GM06990 (cell line): Measurements from ENCODE around the gene CYP1B1.
A peak's percentile ranks its signal among the peaks of the same experiment; 100 is the strongest.

ENCODE experiments used
- DNase-seq: peaks from one replicate; pipeline ENCODE4 v3.0.0-alpha.2; 2011; ENCODE audit not compliant: insufficient read length; ENCODE audit errors: extremely low read depth
- H3K27me3 ChIP-seq: replicated peaks from 2 replicates; pipeline ENCODE4 v1.6.0; 2011; ENCODE audit warnings: low read length; ENCODE audit not compliant: control insufficient read depth, insufficient read depth
- H3K36me3 ChIP-seq: 2 replicates; pipeline ENCODE4 v1.5.1; 2011; ENCODE audit warnings: low read length; ENCODE audit not compliant: control insufficient read depth, insufficient read depth
- H3K4me3 ChIP-seq: replicated peaks from 2 replicates; pipeline ENCODE4 v1.5.1; 2011; ENCODE audit warnings: low read depth, mild to moderate bottlenecking, control low read depth, low read length
- TF ChIP-seq, protein P1 (sequence below): IDR thresholded peaks from 2 replicates; pipeline ENCODE4 v1.5.1; 2011; ENCODE audit warnings: low read length, control low read depth, mild to moderate bottlenecking, inconsistent platforms; ENCODE audit not compliant: insufficient read depth, poor library complexity, severe bottlenecking

CYP1B1 gene

DNA sequence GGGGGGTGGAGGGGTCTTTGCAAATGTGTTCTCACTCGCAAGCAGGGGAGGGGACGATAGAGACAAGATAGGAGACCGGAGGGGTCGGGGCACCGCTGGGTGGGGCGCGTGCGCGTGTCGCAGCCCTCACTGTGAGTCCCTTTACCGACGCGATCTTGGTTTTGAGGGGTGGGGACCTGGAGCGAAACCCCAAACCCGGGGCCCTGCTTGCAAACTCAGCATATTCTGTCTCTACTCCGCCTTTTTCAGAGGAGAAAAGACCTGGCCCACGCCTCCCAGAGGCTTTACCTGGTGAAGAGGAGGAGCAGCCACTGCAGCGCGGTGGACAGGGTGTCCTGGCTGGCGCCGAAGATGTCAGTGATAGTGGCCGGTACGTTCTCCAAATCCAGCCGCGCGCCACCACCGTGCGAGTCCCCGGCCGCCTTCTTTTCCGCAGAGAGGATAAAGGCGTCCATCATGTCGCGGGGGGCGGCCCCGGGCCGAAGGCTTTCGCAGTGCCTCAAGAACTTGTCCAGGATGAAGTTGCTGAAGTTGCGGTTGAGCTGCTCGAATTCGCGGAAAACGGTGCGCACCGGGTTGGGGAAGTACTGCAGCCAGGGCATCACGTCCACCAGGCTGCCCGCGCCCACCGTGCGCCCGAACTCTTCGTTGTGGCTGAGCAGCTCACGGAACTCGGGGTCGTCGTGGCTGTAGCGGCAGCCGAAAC is 1.7 kb downstream of the CYP1B1 start:
- TF ChIP-seq, protein P1, sequence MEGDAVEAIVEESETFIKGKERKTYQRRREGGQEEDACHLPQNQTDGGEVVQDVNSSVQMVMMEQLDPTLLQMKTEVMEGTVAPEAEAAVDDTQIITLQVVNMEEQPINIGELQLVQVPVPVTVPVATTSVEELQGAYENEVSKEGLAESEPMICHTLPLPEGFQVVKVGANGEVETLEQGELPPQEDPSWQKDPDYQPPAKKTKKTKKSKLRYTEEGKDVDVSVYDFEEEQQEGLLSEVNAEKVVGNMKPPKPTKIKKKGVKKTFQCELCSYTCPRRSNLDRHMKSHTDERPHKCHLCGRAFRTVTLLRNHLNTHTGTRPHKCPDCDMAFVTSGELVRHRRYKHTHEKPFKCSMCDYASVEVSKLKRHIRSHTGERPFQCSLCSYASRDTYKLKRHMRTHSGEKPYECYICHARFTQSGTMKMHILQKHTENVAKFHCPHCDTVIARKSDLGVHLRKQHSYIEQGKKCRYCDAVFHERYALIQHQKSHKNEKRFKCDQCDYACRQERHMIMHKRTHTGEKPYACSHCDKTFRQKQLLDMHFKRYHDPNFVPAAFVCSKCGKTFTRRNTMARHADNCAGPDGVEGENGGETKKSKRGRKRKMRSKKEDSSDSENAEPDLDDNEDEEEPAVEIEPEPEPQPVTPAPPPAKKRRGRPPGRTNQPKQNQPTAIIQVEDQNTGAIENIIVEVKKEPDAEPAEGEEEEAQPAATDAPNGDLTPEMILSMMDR = no peak
- DNase-seq = peak; percentile 22
- Histone ChIP-seq H3K36me3 (no peaks in the 10 kb centered on the region), H3K4me3 (peak overlapping the region; percentile 33), H3K27me3 (no peaks in the 10 kb centered on the region; the same call in 1 of the 2 replicates)

DNA sequence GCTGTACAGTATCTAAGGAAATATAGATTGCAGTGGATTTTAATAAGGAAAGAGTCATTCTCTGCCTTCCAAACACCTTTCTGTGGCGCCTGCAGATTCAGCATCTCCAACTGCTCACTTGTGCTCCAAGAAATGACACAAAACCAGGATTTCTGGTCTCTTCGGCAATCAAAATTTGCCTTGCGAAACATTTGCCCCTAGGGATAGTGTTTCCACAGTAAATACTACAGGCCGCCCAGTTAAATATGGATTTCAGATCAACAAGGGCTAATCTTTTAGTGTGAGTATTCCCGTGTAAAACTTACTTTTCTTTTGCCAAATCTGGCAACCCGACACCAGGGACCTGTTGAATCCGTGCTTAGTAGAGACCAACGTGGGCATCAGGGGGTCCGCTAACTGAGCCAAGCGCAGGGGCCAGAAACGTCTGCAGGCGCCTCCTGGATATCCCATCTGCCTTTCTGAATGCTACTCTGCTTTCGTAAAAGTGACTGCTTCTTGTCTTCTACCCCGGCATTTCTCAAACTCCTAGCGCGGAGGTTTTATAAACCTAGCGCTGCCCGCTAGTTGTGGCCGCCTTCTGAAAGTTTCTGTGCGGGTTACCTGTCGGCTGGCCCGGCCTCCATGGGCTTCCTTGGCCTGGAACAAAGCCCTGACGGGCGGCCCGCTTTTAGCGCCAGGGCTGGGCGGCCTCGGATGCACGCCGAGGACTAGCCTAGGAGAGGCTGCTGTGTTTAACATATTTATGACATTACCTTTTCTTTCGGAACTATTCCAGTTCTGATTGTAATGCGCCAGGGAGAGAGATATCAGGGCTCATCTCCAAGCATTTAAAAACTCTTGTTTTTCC is 2.5 kb downstream of the CYP1B1 start:
- DNase-seq = peak; percentile 9
- Histone ChIP-seq H3K27me3 (no peaks in the 10 kb centered on the region; the same call in 1 of the 2 replicates), H3K4me3 (peak overlapping the region; percentile 27), H3K36me3 (no peaks in the 10 kb centered on the region)
- TF ChIP-seq, protein P1 = no peak

DNA sequence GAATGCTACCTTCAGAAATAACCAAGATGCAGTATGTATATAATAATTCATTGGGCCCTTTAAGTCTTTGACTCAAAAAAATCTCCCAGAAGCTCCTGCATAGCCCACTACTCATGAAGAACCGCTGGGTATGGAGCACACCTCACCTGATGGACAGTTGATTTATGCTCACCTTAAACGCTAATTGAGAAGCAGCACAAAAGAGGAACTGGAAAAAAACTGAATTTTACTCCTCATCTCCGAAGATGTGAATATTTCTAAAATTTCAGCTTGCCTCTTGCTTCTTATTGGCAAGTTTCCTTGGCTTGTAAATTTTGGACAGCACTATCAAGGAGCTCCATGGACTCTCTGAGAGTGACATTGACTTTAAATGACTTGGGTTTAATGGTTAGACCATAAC is 5.5 kb downstream of the CYP1B1 start:
- no peaks in the 10 kb centered on the region for H3K36me3 ChIP-seq
- DNase-seq = no peak
- H3K27me3 ChIP-seq = no peaks in the 10 kb centered on the region; the same call in 1 of the 2 replicates
- TF ChIP-seq, protein P1 = no peak
- no peak overlapping the region for H3K4me3 ChIP-seq

DNA sequence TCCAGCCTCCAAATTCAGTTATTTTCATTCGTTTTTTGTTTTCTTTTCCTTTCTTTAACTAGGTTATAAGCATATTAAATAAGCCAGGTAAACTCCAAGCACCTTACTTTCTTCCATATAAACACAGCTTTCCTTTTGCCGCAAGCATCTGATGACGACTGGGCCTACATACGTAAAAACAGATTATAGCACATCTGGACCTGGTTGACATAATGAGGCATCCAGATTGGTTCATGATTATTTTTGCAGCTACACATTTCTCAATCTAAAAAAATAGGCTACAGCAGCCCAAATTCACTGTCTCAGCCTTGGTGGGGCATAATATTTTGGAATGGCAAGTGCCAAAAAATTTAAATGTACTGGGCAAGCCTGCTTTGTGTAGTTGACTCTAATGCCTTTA is 7.7 kb downstream of the CYP1B1 start:
- Histone ChIP-seq H3K27me3 (no peaks in the 10 kb centered on the region), H3K4me3 (no peak overlapping the region), H3K36me3 (no peaks in the 10 kb centered on the region)
- no peak for DNase-seq
- TF ChIP-seq, protein P1 = no peak

DNA sequence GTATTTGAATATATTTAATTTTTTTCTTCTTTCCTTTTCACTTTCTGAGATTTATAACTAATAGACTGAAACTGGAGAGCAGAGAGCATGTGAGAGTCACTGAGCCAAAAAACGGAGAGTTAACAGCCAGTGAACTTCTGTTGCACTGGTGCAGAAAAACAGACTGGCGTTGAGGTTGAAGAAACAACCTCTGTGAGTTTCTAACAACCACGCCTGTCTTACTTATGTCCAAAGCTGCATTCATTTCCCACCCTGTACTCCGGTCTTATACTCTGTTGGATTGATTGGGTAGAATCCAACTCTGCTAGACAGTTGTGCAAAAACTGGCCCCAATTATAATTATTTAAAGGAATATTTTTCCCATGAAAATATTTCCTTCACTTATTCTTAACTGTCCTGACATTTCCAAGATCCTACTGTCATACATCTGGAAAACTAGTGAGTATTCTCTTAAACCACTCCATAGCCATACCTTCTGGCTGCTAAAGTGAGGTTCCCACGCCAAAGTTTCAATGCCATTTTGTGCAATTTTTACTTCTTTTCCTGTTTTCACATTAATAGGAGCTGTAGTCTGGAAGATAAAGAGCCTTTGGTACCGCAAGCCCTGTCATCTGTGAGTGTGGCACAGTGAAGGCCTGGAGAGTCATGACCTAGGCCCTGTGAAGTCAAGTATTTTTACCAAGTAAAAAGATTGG is 9.4 kb downstream of the CYP1B1 start:
- H3K36me3 ChIP-seq = no peaks in the 10 kb centered on the region
- TF ChIP-seq, protein P1 = no peak
- no peak overlapping the region for H3K4me3 ChIP-seq
- H3K27me3 ChIP-seq = no peaks in the 10 kb centered on the region
- DNase-seq = no peak
